RPMI8226 (cell line): ENCODE measurements around the gene WDFY2.

Source experiments
- DNase-seq: peaks from one replicate; pipeline ENCODE4 v3.0.0-alpha.2; 2015

The WDFY2 gene

DNA sequence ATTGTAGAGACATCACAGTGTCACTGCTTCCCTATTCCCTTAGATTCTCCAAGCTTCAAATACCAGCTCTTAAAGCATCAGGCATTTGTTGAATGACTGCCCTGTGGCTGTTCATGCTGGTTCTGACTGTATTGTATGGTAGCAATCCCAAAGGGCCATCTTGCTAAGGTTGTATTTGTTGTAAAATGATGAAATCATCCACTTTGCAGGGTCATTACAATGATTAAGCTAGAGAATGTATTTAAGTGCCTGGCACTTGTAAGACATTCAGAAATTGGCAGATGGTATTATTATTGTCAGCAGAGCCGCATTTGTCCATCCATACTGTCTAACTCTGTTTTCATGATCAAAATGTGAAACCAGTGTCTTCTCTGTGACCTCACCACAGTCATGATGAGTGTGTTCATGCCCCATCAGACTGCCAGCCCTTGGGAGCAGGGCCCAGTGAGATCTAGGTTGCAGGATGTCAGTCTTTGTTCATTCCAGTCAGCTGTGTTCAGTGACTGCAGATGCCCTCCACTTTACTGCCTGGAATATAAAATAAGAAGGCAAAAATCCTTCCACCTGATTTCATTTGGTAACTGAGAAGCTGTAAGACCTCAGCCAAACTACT, 133.6 kb downstream of the WDFY2 start:
- no peak for DNase-seq

DNA sequence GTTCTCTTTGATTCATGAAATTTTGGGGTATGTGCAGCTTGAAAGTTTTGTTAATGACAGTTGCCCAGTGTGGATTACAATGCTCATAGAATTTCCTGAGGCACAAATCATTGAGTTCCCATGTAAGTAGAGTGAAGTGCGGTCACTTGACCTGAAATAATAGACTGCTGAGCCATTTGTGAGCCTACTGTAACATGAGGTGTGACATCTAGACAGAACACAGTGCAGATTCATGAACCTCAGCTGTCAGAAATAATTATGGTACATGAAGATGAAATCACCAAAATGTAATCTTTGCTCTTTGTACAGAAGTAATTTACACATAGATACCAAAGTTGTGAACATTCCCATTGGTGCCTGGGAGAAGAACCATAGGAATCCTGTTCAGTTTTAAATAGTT, 135.1 kb downstream of the WDFY2 start:
- no peak for DNase-seq

GRCh38 chr13:51721496-51721895, 137.2 kb downstream of the WDFY2 start:
- DNase-seq, result no peak

DNA sequence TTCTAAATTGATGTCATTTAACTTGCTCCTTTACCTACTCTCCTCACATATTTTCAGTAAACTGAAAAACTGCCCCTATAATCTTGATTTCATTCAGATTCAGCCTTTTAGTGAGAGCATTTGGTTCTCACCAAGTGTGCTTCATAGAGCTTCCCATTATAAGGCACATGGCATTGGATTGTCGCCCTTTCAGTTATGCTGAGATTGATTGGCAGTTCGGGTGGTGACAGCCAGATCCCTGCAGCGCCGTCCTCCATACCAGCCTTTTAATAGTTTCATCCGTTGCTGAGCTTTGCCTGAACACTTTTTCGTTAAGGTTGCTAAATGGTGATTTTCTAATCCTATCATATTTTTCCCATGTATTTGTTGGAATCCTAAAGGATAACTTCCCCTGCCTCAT, 139.3 kb downstream of the WDFY2 start:
- no peak for DNase-seq

GRCh38 chr13:51724721-51725120, 140.5 kb downstream of the WDFY2 start:
- no peak for DNase-seq

- no peak for DNase-seq
These were observed 142.4 kb downstream of the WDFY2 start for GRCh38 chr13:51726446-51727193.

- no peak for DNase-seq
These were observed 143.5 kb downstream of the WDFY2 start for GRCh38 chr13:51727634-51728274.

- DNase-seq, result no peak
These were observed 144.0 kb downstream of the WDFY2 start for GRCh38 chr13:51728275-51728673.

DNA sequence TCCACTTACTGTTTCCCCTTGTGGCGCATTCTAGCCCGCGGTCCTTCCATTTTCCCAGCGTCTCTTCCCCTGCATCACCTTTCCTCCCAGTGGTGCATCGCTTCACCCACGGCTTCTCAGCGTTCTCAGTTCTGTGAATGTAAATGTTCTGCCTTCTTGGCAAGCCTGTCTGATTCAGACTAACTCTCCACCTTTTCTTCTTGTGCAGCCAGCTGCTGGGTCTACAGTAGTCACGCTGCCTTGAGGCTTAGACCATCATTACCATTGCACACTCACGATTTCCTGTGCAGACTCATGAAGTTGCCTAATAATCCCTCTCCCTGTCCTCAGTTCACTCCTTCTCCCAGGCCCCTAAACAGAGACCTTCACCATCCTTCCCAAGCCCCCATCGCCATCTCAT, 144.7 kb downstream of the WDFY2 start:
- no peak for DNase-seq

DNA sequence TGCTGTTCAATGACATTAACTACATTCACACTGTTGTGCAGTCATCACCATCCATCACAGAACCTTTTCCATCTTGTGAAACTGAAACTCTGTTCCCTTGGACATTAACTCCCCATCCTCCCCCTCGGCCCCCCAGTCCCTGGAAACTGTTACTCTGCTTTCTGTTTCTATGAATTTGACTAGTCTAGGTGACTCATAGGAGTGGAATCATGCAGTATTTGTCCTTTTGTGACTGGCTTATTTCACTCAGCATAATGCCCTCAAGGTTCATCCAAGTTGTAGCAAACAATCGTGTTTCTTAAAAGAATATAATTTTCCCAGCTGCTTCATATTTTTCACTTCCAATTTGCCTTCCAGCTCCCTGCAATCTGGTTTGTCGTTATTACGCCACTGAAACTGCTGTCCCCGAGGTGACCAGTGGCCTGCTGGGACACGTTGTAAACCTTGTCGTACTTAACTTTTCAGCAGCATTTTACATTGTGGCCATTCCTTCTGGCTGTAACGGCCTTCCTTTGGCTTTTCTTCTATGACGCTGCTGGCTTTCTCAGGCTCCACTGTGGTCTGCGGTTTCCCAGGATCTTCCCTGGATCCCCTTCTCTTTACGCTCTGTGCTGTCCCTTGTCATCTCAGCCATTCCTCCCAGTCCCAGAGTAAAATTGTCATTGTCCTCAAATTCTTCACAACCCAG, 145.7 kb downstream of the WDFY2 start:
- no peak for DNase-seq

DNA sequence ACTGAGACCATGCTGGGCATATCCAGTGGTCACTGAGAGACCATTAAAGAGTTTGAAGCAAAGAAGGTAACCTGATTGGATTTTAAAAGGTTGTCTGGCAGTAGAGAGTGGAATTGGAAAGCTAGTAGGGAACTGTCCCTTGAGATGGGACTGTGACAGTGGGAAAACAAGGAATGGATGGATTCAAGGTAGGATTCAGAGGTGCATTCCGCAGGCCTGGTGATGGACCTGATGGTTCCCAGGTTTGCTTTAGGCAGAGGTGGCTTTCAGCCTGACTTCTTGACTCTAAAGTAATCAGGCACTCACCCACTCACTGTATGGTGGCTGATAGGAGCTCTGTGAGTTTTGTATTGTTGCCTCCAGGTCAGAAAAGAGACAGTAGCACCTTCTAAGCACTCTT, 146.7 kb downstream of the WDFY2 start:
- DNase-seq, result no peak

DNA sequence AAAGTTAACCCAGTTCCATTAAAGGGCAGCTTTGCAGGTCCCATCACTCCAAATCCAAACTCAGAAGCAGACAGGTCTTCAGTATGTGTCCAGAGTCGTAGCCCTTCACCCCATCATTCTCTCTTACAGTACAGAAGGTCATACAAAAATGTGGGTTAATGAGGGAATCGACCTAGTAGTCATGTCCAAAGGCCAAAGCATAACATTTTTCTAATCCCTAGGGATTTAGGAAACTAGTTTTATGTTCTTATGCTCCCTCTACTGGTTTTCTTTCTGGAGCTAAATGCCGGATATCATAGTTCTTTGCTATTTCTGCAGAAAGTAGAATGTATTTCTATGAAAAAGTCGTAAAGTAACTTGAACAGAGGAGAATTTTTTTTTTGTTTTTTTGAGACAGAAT, 147.5 kb downstream of the WDFY2 start:
- no peak for DNase-seq

GRCh38 chr13:51733374-51734298, 149.4 kb downstream of the WDFY2 start:
- DNase-seq, result no peak

DNA sequence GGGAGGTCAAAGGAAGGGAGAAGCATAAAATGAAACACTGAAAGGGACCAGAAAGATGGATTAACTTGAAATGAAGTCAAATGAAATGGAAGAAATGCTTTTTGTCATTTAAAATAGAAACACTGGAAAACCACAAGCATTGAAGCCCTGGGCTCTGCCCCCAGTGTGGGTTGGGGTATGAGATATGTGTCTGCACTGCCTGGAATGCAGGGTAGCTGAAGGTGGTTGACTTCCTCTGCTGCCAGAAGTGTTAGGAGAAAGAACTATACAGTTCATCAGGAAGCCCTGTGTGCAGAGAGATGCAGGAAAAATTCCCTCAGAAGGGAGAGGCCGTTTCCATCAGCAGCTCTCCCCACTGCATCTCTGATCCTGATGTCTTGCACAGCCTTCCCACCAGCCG, 150.5 kb downstream of the WDFY2 start:
- DNase-seq, result no peak

GRCh38 chr13:51737609-51738008, 153.3 kb downstream of the WDFY2 start:
- no peak for DNase-seq

- no peak for DNase-seq
These were observed 154.1 kb downstream of the WDFY2 start for GRCh38 chr13:51738226-51738905.

DNA sequence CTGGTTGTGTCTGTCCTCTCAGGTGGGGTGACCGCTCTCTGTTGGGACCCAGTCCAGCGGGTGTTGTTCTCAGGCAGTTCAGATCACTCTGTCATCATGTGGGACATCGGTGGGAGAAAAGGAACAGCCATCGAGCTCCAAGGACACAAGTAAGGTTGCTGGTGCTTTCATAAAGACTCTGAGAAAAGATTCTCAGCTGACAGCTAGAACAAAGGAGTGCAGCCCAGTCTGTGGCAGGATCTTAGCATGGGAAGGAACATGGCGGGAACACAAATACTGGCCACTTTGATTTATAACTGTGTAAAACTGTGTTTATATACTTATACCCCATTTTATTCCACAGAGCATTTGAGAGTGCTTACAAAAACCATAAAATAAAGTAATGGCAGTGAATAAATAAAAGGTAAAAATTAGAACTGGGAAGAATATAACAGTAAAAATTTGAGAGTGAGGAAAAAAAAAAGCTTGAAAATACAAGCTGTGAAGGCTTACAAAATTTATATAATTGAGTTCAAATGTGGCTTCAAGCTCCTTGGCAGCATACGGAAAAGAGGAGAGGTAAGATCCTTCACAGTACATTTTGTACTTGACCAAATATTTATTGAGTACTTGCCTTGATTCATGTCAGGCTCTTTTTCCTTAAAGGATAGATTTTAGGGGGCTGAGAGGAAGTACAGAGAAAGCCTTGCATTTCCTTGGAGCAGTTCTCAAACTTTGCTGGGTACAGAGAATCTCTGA, 154.9 kb downstream of the WDFY2 start:
- DNase-seq, result no peak

DNA sequence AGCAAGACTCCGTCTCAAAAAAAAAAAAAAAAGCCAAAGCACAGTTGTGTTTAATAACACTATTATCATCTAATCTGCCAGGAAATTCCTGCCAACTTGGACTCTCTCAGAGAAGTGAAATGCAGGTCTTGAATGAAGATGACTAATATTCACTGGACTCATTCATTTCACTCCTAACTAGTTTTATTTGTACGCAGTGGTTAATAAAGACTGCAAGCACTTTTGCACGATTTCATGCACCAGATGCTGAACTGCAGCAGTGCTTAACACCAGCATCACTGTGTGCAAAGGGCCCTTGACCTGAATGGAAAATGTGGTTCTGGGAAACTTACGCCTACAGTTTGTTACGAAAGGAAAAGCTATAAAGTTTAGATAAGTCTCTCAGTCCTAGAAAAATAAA, 156.4 kb downstream of the WDFY2 start:
- DNase-seq, result no peak

GRCh38 chr13:51742031-51742430, 157.8 kb downstream of the WDFY2 start:
- no peak for DNase-seq

DNA sequence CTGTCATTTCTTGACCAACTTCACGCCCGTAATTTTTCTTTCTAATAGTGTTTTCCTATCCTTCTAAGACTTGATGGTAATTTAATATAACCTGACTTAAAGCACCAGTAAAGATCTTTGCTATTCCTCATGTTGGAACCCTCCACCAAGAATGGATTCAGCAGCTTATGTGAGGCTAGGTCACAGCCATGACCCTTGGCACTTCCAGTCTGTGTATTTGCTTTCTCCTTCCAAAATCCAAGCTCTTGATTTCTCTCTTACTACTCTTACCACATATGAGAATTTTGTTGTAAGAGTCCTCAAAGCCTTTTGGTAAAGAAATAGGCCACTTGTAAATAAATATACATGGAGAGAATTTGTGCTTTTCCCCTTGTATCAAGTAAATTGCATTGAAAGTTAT, 158.3 kb downstream of the WDFY2 start:
- no peak for DNase-seq

- DNase-seq, result no peak
These were observed 161.0 kb downstream of the WDFY2 start for GRCh38 chr13:51745243-51745642.
